PC-3 (cell line): ENCODE measurements around the gene EHD3.

Source experiments
- EZH2 ChIP-seq: fragments of 300-600 bp; sonication (generic); IDR thresholded peaks from one replicate; pipeline ENCODE4 v1.6.1; 2017; ENCODE audit warnings: antibody characterized with exemption, mild to moderate bottlenecking, low read length; ENCODE audit not compliant: unreplicated experiment
- EZH2phosphoT487 ChIP-seq: fragments of 300-600 bp; sonication (generic); IDR thresholded peaks from 2 replicates; pipeline ENCODE4 v1.6.1; 2018; ENCODE audit warnings: mild to moderate bottlenecking, antibody characterized with exemption, low read length, borderline replicate concordance
- TF ChIP-seq, protein P1 (sequence below): fragments of 300-600 bp; sonication (generic); conservative IDR thresholded peaks from 2 replicates; pipeline ENCODE4 v1.5.1; 2017; ENCODE audit warnings: antibody characterized with exemption, low read depth, mild to moderate bottlenecking, low read length

DNA sequence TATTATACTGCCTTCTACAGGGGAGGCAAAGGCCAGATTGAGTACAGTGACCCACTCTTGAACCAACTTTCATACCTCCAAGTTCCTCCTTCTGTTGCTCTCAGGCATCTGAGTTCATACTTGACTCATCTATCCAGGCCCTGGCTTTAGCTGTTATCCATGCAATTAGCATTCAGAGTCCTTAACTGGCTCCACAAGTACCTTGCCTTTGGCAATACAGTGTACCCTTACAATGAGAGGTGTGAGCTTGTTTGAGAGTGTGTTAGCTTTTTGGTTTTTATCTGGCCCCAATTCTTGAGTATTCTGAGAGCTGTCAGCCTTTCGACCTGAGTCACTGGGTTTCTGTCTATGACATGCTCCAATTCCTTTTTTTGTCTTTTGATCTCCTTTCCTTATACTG is 60.2 kb downstream of the EHD3 start:
- TF ChIP-seq, protein P1, sequence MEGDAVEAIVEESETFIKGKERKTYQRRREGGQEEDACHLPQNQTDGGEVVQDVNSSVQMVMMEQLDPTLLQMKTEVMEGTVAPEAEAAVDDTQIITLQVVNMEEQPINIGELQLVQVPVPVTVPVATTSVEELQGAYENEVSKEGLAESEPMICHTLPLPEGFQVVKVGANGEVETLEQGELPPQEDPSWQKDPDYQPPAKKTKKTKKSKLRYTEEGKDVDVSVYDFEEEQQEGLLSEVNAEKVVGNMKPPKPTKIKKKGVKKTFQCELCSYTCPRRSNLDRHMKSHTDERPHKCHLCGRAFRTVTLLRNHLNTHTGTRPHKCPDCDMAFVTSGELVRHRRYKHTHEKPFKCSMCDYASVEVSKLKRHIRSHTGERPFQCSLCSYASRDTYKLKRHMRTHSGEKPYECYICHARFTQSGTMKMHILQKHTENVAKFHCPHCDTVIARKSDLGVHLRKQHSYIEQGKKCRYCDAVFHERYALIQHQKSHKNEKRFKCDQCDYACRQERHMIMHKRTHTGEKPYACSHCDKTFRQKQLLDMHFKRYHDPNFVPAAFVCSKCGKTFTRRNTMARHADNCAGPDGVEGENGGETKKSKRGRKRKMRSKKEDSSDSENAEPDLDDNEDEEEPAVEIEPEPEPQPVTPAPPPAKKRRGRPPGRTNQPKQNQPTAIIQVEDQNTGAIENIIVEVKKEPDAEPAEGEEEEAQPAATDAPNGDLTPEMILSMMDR = no peak
- TF ChIP-seq EZH2 = no peak
- no peak for TF ChIP-seq EZH2phosphoT487
